GM10266 (cell line): ENCODE data around the gene MACROH2A2.
A peak's percentile ranks its signal among the peaks of the same experiment; 100 is the strongest.

Source experiments
- DNase-seq: peaks from one replicate; pipeline ENCODE4 v3.0.0; 2012; ENCODE audit errors: extremely low spot score
- TF ChIP-seq, protein P1 (sequence below): IDR thresholded peaks from 2 replicates; pipeline ENCODE4 v1.5.1; 2012; ENCODE audit warnings: mild to moderate bottlenecking, low read depth; ENCODE audit not compliant: control insufficient read depth, insufficient read depth; ENCODE audit errors: missing control alignments

The MACROH2A2 gene

DNA sequence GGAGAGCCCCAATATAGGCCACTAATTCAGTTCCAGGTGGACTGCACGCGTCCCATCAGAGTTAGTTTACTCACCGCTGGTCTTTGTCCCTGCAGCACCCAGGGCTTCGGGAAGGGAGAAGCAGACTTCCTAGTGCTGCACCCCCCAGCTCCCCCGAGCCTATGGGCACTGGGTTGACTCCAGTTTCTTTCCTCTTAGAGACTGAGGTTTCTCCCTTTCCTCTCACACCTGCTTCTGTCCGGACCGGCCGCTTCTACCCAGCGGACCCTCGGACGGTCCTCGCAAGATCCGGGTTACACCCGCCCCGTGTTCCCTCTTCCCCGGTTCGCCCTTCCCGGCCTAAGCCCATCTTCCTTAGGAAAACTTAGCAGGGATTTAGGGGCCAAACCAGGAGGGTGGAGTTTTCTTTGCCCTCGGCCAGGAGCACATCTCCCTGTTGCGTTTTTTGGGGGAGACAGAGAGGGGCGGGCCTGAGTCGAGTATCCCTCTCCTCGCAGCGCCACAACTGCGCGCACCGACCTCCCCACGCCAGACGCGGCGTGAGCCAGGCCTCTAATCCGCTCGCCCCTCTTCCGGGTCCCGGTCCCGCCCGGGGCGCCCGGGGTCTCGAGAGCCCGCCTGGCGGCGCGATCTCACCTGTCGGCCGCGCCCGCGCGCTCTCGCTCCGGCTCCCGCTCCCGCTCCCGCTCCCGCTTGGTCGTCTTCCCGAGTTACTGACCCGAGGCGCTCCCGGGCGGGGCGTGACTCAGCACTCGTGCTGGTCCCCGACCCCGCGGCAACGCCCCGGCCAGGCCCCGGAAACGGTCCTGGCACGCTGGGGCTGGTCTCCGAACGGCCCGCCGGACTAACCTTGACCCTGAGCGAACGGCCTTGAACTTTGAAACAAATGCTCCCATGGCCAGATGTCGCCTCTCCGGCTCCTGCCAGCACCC, 79.7 kb downstream of the MACROH2A2 start, which contains the start of gene AIFM2:
TSS of gene AIFM2 (minus strand) at position 728 of the 932 bp plus-strand sequence. CDS start 8,741 bp downstream, outside the sequence.
- peak; percentile 82 for DNase-seq
- TF ChIP-seq, protein P1, sequence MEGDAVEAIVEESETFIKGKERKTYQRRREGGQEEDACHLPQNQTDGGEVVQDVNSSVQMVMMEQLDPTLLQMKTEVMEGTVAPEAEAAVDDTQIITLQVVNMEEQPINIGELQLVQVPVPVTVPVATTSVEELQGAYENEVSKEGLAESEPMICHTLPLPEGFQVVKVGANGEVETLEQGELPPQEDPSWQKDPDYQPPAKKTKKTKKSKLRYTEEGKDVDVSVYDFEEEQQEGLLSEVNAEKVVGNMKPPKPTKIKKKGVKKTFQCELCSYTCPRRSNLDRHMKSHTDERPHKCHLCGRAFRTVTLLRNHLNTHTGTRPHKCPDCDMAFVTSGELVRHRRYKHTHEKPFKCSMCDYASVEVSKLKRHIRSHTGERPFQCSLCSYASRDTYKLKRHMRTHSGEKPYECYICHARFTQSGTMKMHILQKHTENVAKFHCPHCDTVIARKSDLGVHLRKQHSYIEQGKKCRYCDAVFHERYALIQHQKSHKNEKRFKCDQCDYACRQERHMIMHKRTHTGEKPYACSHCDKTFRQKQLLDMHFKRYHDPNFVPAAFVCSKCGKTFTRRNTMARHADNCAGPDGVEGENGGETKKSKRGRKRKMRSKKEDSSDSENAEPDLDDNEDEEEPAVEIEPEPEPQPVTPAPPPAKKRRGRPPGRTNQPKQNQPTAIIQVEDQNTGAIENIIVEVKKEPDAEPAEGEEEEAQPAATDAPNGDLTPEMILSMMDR: peak; percentile 5

DNA sequence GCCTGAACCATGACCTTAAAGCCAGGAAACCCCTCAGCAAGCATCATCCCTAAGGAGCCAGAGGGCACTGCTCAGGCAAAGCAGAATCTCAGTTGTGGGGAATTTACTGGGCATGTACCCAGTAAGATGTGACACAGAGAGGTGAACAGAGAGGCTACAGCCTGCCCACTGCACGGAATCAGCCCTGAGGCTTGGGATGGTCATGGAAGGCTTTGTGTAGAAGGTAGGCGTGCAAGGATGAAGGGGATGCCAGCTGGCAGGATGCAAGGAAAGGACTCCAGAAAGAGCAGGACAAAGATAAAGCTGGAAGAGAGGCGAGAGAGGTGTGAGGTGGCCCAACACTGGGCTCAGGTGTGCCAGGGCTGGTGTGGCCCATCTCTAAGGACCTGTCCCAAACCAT, 82.4 kb downstream of the MACROH2A2 start:
- TF ChIP-seq, protein P1: no peak
- no peak for DNase-seq

DNA sequence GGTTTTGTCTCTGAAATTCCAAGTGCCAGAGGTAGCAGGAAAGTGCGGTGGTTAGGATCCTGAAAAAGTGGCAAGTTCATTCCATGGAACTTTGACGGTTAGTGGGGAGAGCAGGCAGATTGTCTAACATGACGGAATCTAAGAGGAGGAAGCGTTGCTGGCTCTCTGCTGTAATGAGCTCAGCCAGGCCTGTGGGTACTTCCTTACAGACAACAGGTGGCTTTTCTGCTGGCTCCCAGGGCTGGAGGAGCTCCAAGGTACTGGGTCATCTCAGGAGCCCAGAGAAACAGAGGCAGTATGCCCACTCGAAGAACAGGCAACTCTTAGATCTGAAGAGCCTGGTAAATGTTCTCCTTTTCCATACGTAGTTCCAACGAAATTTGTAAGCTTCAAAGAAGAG, 83.0 kb downstream of the MACROH2A2 start:
- TF ChIP-seq, protein P1: no peak

DNA sequence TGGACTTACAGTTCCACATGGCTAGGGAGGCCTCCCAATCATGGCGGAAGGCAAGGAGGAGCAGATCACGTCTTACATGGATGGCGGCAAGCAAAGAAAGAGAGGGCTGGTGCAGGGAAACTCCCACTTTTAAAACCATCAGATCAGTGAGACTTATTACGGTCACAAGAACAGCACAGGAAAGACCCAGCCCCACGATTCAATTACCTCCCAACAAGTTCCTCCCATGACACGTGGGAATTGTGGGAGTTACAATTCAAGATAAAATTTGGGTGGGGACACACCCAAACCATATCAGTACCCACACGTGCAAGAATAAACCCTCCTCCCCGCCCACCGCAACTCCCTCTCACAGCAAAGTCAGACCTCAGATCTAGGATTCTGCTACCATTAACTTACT, 84.5 kb downstream of the MACROH2A2 start:
- TF ChIP-seq, protein P1: no peak
- no peak for DNase-seq

More for the DNA sequence above, 83.0 kb downstream of the MACROH2A2 start:
- no peak for DNase-seq

DNA sequence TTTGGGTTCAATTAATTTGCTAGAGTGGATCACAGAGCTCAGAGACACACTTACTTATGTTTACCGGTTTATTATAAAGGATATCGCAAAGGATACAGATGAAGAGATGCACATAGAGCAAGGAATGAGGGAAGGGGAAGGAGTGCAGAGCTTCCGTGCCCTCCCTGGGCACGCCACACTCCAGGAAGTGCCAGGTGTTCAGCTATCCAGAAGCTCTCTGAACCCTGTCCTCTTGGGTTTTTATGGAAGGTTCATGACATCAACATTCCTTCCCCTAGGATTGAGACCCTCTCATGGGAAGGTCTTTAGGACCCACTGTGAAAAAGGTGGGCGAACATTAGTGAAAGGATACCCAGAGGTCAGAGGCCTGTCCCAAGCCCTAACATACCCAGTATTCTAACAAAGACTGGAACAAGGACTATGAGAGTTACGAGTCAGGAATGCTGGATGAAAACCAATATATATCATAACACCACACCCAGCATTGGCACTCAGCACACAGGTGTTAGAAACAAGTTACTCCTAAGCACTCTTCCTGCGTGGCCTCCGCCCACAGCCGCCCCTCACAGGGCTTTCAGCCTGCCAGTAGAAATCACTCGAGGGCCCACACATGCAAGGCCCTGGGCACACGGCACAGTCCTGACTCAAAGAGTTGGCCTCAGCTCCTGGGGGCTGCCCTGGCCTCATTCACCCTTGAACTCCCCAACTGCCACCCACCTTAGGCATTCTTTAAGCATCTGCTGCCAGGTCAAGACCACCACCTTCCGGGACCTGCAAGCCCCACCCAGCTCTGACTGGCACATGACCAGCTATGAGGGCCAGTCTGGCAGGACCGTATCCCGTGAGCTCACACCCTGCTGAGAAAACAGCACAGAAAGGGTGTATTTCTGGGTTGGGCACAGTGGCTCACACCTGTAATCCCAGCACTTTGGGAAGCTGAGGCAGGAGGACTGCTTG, 85.6 kb downstream of the MACROH2A2 start:
- DNase-seq: no peak
- TF ChIP-seq, protein P1: no peak

DNA sequence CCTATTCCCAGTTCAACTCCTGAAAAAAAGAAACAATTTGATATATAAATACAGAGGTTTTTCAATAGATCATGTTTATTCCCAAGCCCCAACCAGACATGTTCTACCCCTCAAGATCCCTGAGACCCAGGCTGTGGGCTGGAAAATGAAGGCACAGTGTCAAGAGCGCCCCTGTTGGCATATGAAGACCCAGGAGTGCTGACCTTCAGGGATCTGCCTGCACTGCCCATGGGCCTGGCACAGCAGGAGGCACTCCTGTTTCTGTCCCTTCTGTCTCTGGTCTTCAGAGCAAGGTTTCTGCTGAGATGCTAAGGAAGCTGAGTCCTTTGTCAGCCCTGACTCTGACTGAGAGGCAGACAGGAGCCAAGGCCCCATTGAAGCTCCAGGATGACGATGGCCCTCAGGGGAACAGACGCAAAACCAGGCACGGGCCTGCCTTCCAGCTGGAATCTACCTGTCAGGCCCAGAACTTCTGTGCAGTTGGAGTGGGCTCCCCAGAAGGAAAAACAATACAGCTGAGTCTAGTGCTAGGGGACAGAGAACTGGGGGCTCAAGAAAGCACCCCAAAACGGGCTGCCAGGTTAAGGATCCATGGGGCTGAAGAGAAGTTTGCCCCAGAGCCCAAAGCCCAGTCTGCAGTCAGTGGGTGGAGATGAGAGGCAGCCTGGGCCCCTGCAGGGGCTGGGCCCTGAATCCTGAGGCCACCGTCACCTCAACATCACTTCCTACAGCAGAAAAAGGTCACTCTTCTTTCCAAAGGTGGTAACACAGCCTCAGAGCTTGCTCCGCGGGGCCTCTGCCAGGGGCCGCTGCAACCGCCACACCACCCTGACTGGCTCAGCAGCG, 86.7 kb downstream of the MACROH2A2 start:
- no peak for DNase-seq
- TF ChIP-seq, protein P1: no peak
